Lower lobe of right lung (tissue), 2 donors: ENCODE results near the gene DOCK6. TPM values are rescaled to one million over a fixed set of nuclear protein-coding genes. Genes with fewer than 3 reads are reported as not detected.
"Not testable (repeated sequence)": the region's sequence is repeated elsewhere in the genome, so short reads cannot be mapped to it uniquely, and the experiment has no call there.

Experiments used
- ATAC-seq, 2 donors: fragments of 200-7000 bp; cut with Tn5 transposase; one replicate each; pipeline ENCODE4 v1.9.1; 2020 to 2022; ENCODE audit warnings: mild to moderate bottlenecking in 2 of 2, moderate library complexity in 2 of 2
- DNase-seq: peaks from one replicate; pipeline ENCODE4 v3.0.0-alpha.2; 2020
- H3K27ac ChIP-seq: fragments of 200-600 bp; one replicate; pipeline ENCODE4 v1.8.0; 2022
- H3K27me3 ChIP-seq: fragments of 200-600 bp; one replicate; pipeline ENCODE4 v1.8.0; 2022; ENCODE audit warnings: low read depth
- H3K36me3 ChIP-seq: fragments of 200-600 bp; one replicate; pipeline ENCODE4 v1.8.0; 2022; ENCODE audit warnings: mild to moderate bottlenecking
- H3K4me1 ChIP-seq: fragments of 200-600 bp; one replicate; pipeline ENCODE4 v1.8.0; 2022
- H3K4me3 ChIP-seq: fragments of 200-600 bp; one replicate; pipeline ENCODE4 v1.8.0; 2022; ENCODE audit warnings: mild to moderate bottlenecking
- H3K9me3 ChIP-seq: fragments of 200-600 bp; one replicate; pipeline ENCODE4 v1.8.0; 2022
- intact Hi-C: fragments of 100-400 bp; cut with DNase I; formaldehyde crosslinking; loops from one replicate; pipeline ENCODE4 v1.11.0; 2022
- total RNA-seq: library from RNA; stranded (reverse); fragmentation: NEBNext Ultra II Directional; extraction: Animal tissue kit (Norgen Biotek cat#: 25700); gene quantifications from one replicate; pipeline ENCODE4 v1.2.1, GENCODE V29; 2021
- TF ChIP-seq, protein P1 (sequence below): fragments of 200-600 bp; IDR thresholded peaks from one replicate; pipeline ENCODE4 v1.8.0; 2022; ENCODE audit warnings: antibody characterized with exemption, mild to moderate bottlenecking
- donor health status: DM: no; HTN: yes; CAD: no; lungs with severe emphysema.

DOCK6 gene
- total RNA-seq, 1 donor from 2014 or later = 106 TPM

DNA sequence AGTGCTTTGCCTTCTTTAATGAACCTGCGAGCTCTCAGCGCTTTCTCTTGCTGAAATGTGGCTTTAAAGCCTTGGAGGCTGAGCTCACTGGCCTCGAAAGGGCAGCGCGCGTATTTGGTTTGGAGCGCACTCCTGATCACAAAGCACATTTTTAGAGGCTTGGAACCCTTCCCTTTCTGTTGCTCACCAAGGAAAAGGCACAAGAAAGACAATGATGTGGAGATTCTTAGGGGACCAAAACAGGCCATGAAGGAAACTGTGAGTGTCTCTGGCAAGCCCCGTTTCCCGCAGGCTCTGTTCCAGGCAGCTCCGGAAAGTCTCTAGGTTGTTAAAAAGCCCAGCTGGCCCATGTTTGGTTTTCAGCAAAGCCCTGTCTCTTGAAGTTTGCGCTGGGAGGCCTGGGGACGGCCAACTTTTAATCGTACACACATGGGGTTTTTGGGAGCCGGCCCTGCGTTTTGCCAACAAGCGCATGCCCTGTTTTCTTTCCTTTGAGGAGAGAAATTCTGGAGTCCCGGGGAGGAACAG is 97.4 kb downstream of the DOCK6 start:
- intact Hi-C loops = no loop called here
- H3K27ac ChIP-seq = peak overlapping the region; percentile 44
- DNase-seq (peak; percentile 56), ATAC-seq (peak; percentile 45 to 64)
- H3K9me3 ChIP-seq = peaks cover 4% of the 10 kb centered on the region
- H3K36me3 ChIP-seq = peaks cover 48% of the 10 kb centered on the region
- no peaks in the 10 kb centered on the region for H3K27me3 ChIP-seq
- peaks cover 35% of the 10 kb centered on the region for H3K4me1 ChIP-seq
- TF ChIP-seq, protein P1, sequence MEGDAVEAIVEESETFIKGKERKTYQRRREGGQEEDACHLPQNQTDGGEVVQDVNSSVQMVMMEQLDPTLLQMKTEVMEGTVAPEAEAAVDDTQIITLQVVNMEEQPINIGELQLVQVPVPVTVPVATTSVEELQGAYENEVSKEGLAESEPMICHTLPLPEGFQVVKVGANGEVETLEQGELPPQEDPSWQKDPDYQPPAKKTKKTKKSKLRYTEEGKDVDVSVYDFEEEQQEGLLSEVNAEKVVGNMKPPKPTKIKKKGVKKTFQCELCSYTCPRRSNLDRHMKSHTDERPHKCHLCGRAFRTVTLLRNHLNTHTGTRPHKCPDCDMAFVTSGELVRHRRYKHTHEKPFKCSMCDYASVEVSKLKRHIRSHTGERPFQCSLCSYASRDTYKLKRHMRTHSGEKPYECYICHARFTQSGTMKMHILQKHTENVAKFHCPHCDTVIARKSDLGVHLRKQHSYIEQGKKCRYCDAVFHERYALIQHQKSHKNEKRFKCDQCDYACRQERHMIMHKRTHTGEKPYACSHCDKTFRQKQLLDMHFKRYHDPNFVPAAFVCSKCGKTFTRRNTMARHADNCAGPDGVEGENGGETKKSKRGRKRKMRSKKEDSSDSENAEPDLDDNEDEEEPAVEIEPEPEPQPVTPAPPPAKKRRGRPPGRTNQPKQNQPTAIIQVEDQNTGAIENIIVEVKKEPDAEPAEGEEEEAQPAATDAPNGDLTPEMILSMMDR = no peak
- H3K4me3 ChIP-seq = no peak overlapping the region

DNA sequence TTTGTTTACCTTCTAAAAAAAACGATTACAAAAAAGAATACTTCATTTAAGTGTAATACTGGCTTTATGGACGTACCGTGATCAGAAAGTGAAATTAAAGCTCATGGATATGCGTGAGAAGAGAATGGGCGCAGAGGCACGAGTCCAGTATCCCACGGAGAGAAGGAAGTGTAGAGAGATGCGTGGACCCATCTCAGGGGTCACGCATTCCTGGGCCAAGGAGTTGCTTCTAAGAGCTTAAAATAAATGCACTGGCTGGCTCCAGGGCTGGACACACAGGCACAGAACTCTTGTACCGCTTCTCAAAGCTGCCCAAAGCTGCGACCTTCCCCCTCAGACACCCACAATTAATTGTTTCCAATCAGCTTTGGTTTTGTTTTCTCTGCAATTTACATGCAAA is 98.0 kb downstream of the DOCK6 start:
- DNase-seq (no peak), ATAC-seq (no peak)
- peak overlapping the region; percentile 44 for H3K27ac ChIP-seq
- intact Hi-C loops = no loop called here
- peaks cover 42% of the 10 kb centered on the region for H3K4me1 ChIP-seq
- H3K9me3 ChIP-seq = peaks cover 4% of the 10 kb centered on the region
- H3K36me3 ChIP-seq = peaks cover 41% of the 10 kb centered on the region
- H3K4me3 ChIP-seq = no peak overlapping the region
- H3K27me3 ChIP-seq = no peaks in the 10 kb centered on the region
- TF ChIP-seq, protein P1 = no peak

DNA sequence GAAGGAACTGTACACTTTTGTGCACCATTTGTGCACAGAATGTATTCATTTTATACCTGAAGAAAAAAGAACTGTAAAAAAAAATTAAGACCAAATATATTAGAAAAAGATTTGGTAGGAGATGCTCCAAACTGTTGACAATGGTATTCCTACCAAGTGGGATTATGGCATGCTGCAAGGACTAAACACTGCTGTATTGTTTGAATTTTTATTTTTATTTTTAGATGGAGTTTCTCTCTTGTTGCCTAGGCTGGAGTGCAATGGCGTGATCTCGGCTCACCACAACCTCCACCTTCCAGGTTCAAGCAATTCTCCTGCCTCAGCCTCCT is 101.9 kb downstream of the DOCK6 start:
- Histone ChIP-seq H3K27ac (peak overlapping the region; percentile 65), H3K4me1 (peaks cover 62% of the 10 kb centered on the region)
- intact Hi-C loops, H3K27me3 ChIP-seq, DNase-seq, H3K9me3 ChIP-seq, ATAC-seq, H3K4me3 ChIP-seq, H3K36me3 ChIP-seq: not testable (repeated sequence)

DNA sequence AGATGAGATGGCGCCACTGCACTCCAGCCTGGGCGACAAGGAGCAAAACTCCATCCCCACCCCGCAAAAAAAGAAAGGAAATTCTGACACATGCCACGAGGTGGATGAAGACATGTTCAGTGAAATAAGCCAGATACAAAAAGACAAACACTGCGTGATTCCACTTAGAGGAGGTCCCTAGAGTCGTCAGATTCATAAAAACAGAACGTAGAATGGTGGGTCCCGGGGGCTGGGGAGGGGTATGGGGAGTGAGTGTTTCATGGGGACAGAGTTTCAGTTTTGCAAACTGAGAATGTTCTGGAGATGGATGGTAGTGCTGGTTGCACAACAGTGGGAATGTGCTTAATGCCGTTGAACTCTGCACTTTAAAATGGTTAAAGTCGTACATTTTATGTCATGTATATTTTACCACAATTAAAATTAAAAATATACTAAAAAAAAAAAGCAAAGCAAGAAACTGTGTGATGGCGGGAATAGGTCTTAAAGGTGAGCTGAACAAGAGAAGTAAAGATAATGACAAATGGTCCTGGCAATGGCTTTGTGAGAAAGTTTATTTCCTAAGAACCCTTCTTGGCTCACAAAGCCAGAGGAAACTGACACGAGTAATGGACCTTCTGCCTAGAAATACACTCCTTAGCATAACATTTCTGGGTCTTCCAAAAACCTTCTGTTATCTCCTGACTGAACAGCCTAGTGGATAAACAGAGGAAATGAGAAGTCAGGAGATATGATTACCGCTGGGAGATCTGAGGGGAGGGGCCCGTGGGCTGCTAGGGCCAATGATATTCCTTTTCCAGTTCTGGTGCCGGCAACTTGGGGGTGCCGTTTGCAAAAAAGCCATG is 102.5 kb downstream of the DOCK6 start:
- Histone ChIP-seq H3K27ac (peak overlapping the region; percentile 65), H3K36me3 (no peaks in the 10 kb centered on the region), H3K4me1 (peaks cover 65% of the 10 kb centered on the region), H3K4me3 (no peak overlapping the region), H3K9me3 (peaks cover 4% of the 10 kb centered on the region), H3K27me3 (no peaks in the 10 kb centered on the region)
- no peak for ATAC-seq
- intact Hi-C loops = no loop called here
- TF ChIP-seq, protein P1 = no peak
- no peak for DNase-seq

DNA sequence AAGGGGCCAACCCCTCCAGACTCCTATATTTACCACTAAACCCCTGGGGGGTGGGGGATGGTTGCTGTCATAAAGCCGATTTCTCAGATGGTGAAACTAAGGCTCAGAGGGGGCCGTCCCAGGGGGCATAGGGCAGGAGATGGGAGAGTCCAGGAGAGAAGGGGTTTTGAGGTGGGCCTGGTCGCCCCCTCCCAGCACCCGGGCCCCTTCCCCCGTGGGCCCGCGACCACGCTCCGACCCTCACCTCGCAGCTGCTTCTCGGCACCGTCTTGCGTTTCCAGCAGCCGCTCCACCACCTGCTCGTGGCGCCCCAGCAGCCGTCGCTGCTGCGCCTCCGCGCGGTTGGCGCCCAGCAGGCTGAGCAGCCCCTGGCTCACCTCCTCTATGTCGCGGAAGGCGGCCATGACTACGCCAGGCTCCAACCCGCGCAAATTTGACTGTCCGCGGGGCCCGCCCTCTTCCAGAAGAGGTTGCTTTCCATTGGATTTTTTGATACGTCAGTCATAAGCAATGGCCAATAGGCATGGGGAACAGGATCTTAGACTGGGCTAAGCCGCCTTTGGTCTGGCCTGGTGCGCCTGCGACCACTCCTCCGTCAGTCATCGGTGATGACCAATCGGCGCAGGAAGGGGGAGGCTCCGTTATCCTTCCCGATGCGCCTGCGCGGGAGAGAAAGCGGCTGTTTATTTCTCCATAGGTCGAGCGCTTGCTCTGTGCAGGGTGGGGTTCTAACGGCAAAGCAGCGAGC is 106.8 kb downstream of the DOCK6 start, which contains the start of gene SPC24:
Gene SPC24, minus strand, starts transcription at position 410 of the 748 bp plus-strand sequence. Its CDS starts 6 bp downstream, at position 404.
- peaks cover 57% of the 10 kb centered on the region for H3K4me1 ChIP-seq

More for the DNA sequence above, 106.8 kb downstream of the DOCK6 start, which contains the start of gene SPC24:
- DNase-seq = peak; percentile 95
- no peaks in the 10 kb centered on the region for H3K27me3 ChIP-seq
- TF ChIP-seq, protein P1 = no peak
- peaks cover 1% of the 10 kb centered on the region for H3K9me3 ChIP-seq
- H3K36me3 ChIP-seq = no peaks in the 10 kb centered on the region
- peak; percentile 95 to 97 for ATAC-seq
- peak within 1 kb of the TSS; percentile 69 for H3K27ac ChIP-seq
- peak within 1 kb of the TSS; percentile 76 for H3K4me3 ChIP-seq
- intact Hi-C loops = no loop called here
